ENCODE data around the gene TSC22D2.

Gene TSC22D2

DNA sequence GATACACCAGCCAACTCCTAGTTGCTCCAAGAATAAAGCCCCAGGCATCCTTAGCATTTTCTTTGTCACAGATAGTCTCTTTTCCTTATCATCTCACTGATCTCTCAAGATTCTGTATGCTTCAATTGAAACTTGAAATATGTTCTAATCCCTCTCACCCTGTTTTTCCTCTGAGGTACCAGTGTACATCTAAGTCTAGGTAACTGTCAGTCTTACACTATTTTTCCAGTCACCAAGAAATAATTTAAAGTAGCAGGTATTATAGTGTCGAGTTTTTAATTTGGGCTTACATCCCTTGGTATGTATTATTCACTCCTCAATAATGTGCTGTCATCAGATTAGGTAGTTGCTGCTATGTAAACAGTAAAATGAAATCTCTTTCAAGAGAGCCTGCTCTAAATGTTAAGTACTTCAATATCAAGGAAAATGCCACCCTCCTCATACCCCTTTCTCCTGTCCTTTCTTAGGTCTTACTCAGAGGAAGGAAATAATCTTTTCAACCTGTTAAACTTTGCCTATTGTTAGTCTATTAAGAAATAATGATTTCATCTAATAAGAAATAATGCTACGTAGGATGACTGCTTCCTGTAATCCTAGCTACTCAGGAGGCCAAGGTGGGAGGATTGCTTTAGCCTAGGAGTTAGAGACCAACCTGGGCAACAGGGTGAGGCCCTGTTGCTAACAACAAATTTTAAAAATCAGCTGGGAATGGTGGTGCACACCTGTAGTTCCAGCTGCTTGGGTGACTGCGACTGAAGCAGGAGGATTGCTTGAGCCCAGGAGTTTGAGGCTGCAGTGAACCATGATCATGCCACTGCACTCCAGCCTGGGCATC is 39.8 kb downstream of the TSC22D2 start:
- peaks cover 4% of the 10 kb centered on the region; the same call in 1 of the 2 replicates for H3K4me1 ChIP-seq (ENCODE audit: control insufficient read depth, insufficient read depth, low read length)
- no peak overlapping the region for H3K9ac ChIP-seq (ENCODE audit: low read length)
- no peaks in the 10 kb centered on the region for H3K9me3 ChIP-seq (ENCODE audit: control insufficient read depth, insufficient read depth, low read depth, low read length)
- H3K27me3 ChIP-seq (ENCODE audit: control insufficient read depth, insufficient read depth, low read length): no peaks in the 10 kb centered on the region
- peaks cover 1% of the 10 kb centered on the region; the same call in 1 of the 2 replicates for H3K36me3 ChIP-seq (ENCODE audit: control insufficient read depth, insufficient read depth, low read length)
- no peak overlapping the region for H3K4me3 ChIP-seq (ENCODE audit: low read depth, low read length)
- no peak overlapping the region for H3K27ac ChIP-seq (ENCODE audit: low read depth, low read length)

DNA sequence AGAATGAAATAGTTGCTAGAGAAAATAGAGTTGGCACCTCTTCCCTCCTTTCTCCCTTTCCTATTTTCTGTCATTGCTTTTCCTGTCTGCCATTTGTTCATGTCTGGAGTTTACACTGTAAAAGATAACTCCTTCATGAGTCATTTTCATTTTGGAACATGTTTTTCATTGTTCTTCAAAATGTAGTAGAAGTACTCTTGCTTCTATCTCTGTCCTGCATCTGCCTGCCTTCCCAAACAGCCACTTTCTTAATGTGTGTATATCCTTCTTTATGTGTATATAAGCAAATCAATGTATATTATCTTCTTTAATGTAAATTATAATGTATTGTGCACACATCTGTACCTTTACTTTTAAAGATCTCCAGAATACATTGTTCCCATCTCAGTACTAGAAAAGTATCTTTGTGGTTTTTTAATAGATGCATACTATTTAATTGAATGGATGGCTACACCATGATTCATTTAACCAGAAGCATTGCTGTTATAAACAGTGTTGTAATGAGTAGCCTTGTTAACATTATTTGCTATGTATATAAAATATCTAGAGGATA is 41.1 kb downstream of the TSC22D2 start:
- Histone ChIP-seq H3K4me1 (ENCODE audit: control insufficient read depth, insufficient read depth, low read length) (peaks cover 4% of the 10 kb centered on the region; the same call in 1 of the 2 replicates), H3K27me3 (ENCODE audit: control insufficient read depth, insufficient read depth, low read length) (no peaks in the 10 kb centered on the region), H3K9ac (ENCODE audit: low read length) (no peak overlapping the region), H3K36me3 (ENCODE audit: control insufficient read depth, insufficient read depth, low read length) (no peaks in the 10 kb centered on the region), H3K27ac (ENCODE audit: low read depth, low read length) (no peak overlapping the region), H3K9me3 (ENCODE audit: control insufficient read depth, insufficient read depth, low read depth, low read length) (no peaks in the 10 kb centered on the region), H3K4me3 (ENCODE audit: low read depth, low read length) (no peak overlapping the region)

DNA sequence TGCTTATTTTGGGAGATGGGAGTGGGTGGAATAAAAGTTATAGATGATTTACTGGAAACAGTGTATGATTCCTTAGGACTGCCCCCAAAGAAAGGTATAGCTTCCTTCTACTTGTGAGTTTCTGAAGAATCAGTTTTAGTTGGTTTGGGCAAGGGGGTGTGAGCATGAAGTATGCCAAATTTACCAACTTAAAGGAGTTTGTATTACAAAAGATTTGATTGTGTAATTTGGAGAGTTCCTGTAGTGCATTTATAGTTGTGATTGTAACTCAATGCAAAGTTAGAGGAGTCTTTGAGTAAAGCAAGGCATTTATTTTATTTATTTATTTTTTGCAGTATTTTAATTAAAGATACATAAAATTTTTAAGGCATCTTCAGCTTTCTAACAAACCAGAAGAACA is 42.8 kb downstream of the TSC22D2 start:
- Histone ChIP-seq H3K27ac (ENCODE audit: low read depth, low read length) (no peak overlapping the region), H3K4me3 (ENCODE audit: low read depth, low read length) (no peak overlapping the region), H3K4me1 (ENCODE audit: control insufficient read depth, insufficient read depth, low read length) (peaks cover 4% of the 10 kb centered on the region; the same call in 1 of the 2 replicates), H3K9ac (ENCODE audit: low read length) (no peak overlapping the region), H3K27me3 (ENCODE audit: control insufficient read depth, insufficient read depth, low read length) (no peaks in the 10 kb centered on the region), H3K36me3 (ENCODE audit: control insufficient read depth, insufficient read depth, low read length) (no peaks in the 10 kb centered on the region; the same call in 1 of the 2 replicates), H3K9me3 (ENCODE audit: control insufficient read depth, insufficient read depth, low read depth, low read length) (no peaks in the 10 kb centered on the region)

DNA sequence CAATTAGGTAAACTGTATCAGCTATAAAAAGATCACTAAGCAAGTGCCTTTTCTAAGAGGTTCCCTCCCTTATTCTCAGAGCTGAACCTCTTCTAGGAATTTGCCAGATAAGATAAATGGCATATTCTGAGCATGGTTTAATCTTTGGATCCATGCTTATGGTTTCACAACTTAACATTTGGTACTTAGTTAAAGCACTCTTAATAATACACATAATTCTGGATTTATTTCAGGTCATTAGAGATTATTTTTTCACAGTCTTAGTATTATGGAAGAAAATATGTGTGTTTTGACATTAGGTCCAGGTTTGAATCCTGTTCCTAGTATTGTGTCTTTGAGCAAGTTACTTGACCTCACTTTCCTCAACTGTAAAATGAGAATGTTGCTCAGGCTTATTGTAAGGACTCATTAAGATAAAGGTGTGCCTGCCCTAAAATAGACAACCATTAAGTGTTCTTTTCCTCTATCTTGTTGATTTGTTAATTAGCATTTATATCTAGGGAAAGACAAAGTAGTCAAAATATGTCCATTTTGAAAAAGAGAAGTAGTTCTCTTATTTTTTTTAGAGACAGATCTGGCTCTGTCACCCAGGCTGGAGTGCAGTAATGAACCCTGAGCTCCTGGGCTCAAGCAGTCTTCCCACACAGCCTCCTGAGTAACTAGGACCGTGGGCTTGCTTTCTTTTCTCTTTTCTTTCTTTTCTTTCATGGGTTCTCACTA is 43.4 kb downstream of the TSC22D2 start:
- H3K9ac ChIP-seq (ENCODE audit: low read length): no peak overlapping the region
- no peaks in the 10 kb centered on the region; the same call in 1 of the 2 replicates for H3K36me3 ChIP-seq (ENCODE audit: control insufficient read depth, insufficient read depth, low read length)
- H3K27ac ChIP-seq (ENCODE audit: low read depth, low read length): no peak overlapping the region
- peaks cover 4% of the 10 kb centered on the region; the same call in 1 of the 2 replicates for H3K4me1 ChIP-seq (ENCODE audit: control insufficient read depth, insufficient read depth, low read length)
- no peaks in the 10 kb centered on the region for H3K9me3 ChIP-seq (ENCODE audit: control insufficient read depth, insufficient read depth, low read depth, low read length)
- no peaks in the 10 kb centered on the region for H3K27me3 ChIP-seq (ENCODE audit: control insufficient read depth, insufficient read depth, low read length)
- H3K4me3 ChIP-seq (ENCODE audit: low read depth, low read length): no peak overlapping the region

DNA sequence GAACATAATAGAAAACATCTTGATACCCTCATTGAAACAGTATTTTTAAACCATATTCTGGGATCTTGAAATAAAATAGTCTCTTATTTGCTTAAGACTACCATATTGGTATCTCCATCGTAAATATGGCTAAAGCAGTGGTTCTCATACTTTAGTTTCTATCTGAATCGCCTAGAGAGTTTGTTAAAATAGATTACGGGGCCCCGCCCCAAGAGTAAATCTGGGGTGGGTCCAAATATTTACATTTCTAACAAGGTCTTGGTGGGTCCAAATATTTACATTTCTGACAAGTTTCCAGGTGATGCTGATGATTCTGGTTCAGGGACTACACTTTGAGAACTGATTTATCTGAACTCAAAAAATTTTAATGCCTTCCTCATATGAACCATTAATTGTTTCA is 45.3 kb downstream of the TSC22D2 start:
- Histone ChIP-seq H3K9me3 (ENCODE audit: control insufficient read depth, insufficient read depth, low read depth, low read length) (no peaks in the 10 kb centered on the region), H3K27ac (ENCODE audit: low read depth, low read length) (no peak overlapping the region), H3K9ac (ENCODE audit: low read length) (no peak overlapping the region), H3K36me3 (ENCODE audit: control insufficient read depth, insufficient read depth, low read length) (peaks cover 7% of the 10 kb centered on the region), H3K4me3 (ENCODE audit: low read depth, low read length) (no peak overlapping the region), H3K27me3 (ENCODE audit: control insufficient read depth, insufficient read depth, low read length) (no peaks in the 10 kb centered on the region), H3K4me1 (ENCODE audit: control insufficient read depth, insufficient read depth, low read length) (0 out of 2 replicates have a peak, but pooled peaks cover 4% of the 10 kb centered on the region)

DNA sequence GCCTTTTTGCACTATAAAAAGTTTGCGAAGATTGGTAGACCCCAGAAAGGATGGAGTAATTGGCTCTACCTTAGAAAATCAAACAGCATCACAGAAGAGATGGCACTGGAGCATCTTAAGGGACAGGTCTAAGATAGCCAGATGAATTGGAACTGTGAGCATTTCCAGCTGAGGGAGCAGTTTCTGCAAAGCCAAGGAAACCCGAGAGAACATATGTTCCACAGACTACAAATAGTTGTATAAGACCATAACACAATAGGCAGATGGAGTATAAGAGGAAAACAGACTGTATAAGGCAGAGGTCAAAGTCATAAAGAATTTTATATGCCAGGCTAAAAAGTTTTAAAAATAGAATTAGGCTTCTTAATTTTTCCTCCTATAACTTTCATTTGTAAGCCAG is 46.0 kb downstream of the TSC22D2 start:
- Histone ChIP-seq H3K36me3 (ENCODE audit: control insufficient read depth, insufficient read depth, low read length) (peaks cover 14% of the 10 kb centered on the region), H3K27ac (ENCODE audit: low read depth, low read length) (no peak overlapping the region), H3K27me3 (ENCODE audit: control insufficient read depth, insufficient read depth, low read length) (no peaks in the 10 kb centered on the region), H3K9ac (ENCODE audit: low read length) (no peak overlapping the region), H3K9me3 (ENCODE audit: control insufficient read depth, insufficient read depth, low read depth, low read length) (no peaks in the 10 kb centered on the region), H3K4me1 (ENCODE audit: control insufficient read depth, insufficient read depth, low read length) (0 out of 2 replicates have a peak, but pooled peaks cover 4% of the 10 kb centered on the region), H3K4me3 (ENCODE audit: low read depth, low read length) (no peak overlapping the region)

DNA sequence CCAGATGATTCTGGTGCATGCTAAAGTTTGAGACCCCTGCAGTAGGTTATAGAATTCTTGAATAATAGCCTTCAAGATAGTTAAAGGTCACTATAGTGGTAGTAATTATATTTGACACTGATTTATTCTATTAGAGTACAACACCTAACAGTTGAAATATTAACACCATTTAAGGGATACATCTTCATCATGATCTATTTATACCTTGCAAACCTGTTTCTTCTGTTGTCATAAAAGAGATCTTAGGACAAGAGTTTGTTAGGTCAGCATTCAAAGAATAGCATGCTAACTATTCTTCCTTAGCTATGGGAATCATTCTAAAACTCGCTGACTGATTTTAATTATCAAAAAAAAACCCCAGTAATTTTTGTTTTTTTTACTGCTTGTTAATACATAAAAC is 46.5 kb downstream of the TSC22D2 start:
- H3K4me3 ChIP-seq (ENCODE audit: low read depth, low read length): no peak overlapping the region
- H3K9me3 ChIP-seq (ENCODE audit: control insufficient read depth, insufficient read depth, low read depth, low read length): no peaks in the 10 kb centered on the region
- 0 out of 2 replicates have a peak, but pooled peaks cover 4% of the 10 kb centered on the region for H3K4me1 ChIP-seq (ENCODE audit: control insufficient read depth, insufficient read depth, low read length)
- H3K27me3 ChIP-seq (ENCODE audit: control insufficient read depth, insufficient read depth, low read length): no peaks in the 10 kb centered on the region
- H3K9ac ChIP-seq (ENCODE audit: low read length): no peak overlapping the region
- peaks cover 17% of the 10 kb centered on the region for H3K36me3 ChIP-seq (ENCODE audit: control insufficient read depth, insufficient read depth, low read length)
- no peak overlapping the region for H3K27ac ChIP-seq (ENCODE audit: low read depth, low read length)

DNA sequence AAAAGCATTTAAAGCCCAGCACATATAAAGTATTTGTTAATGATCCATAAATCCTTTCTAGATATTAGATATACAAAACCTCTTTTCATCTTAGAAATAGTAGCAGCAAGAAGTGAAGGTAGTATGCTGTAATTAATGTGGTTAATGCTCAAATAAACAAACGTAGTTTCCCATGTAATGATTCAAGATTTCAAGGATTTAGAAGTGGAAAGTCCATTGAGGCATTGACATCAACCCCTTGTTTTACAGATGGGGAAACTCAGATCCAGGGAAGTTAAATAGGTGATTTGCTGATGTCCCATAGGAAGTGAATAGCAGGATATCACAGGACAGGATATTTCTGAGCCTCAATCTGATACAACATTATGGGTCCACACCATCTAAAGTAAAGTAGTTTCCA is 47.2 kb downstream of the TSC22D2 start:
- H3K27me3 ChIP-seq (ENCODE audit: control insufficient read depth, insufficient read depth, low read length): no peaks in the 10 kb centered on the region
- H3K4me1 ChIP-seq (ENCODE audit: control insufficient read depth, insufficient read depth, low read length): 0 out of 2 replicates have a peak, but pooled peaks cover 4% of the 10 kb centered on the region
- H3K27ac ChIP-seq (ENCODE audit: low read depth, low read length): no peak overlapping the region
- no peak overlapping the region for H3K9ac ChIP-seq (ENCODE audit: low read length)
- H3K4me3 ChIP-seq (ENCODE audit: low read depth, low read length): no peak overlapping the region
- no peaks in the 10 kb centered on the region for H3K9me3 ChIP-seq (ENCODE audit: control insufficient read depth, insufficient read depth, low read depth, low read length)
- H3K36me3 ChIP-seq (ENCODE audit: control insufficient read depth, insufficient read depth, low read length): peaks cover 17% of the 10 kb centered on the region

DNA sequence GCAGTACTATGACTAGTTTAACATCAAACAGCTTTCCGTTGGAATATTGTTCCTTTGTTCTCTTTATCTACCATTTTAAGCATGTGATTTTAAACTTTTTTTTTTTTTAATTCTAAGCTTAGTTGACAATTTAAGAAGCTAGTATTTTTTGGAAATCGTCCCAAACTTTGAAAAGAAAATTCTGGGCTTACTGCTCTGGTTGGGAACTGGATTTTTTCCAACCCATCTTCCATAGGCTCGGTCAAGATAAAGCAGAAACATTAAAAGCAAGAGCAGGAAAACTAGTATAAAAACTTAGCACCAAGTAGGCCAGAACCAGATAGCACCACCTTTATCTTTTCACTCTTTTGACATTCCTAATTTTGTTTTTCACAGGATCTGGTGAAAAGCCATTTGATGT is 49.9 kb downstream of the TSC22D2 start:
- no peaks in the 10 kb centered on the region for H3K4me1 ChIP-seq (ENCODE audit: control insufficient read depth, insufficient read depth, low read length)
- no peaks in the 10 kb centered on the region for H3K9me3 ChIP-seq (ENCODE audit: control insufficient read depth, insufficient read depth, low read depth, low read length)
- H3K27ac ChIP-seq (ENCODE audit: low read depth, low read length): no peak overlapping the region
- H3K27me3 ChIP-seq (ENCODE audit: control insufficient read depth, insufficient read depth, low read length): no peaks in the 10 kb centered on the region
- no peak overlapping the region for H3K9ac ChIP-seq (ENCODE audit: low read length)
- H3K4me3 ChIP-seq (ENCODE audit: low read depth, low read length): no peak overlapping the region
- peaks cover 17% of the 10 kb centered on the region for H3K36me3 ChIP-seq (ENCODE audit: control insufficient read depth, insufficient read depth, low read length)

DNA sequence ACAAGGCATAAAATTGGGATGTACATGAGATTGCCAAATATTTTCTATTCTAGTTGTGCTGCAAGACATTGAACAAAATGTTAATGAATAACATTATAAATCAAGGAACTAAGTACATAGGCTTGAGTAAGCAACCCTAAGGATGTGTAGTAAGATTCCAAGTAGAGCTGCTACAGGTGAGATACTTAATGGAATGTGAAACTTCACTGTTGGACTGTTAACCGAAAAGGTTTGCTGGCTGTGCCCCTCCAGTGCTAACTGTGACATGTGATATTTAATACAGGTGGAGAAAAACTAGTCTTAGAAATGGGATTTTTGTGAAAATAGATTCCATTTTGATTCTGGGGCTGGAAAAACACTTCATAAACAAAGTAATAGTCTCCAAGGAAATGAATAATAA is 52.4 kb downstream of the TSC22D2 start:
- Histone ChIP-seq H3K27me3 (ENCODE audit: control insufficient read depth, insufficient read depth, low read length) (no peaks in the 10 kb centered on the region), H3K36me3 (ENCODE audit: control insufficient read depth, insufficient read depth, low read length) (peaks cover 17% of the 10 kb centered on the region), H3K27ac (ENCODE audit: low read depth, low read length) (no peak overlapping the region)

DNA sequence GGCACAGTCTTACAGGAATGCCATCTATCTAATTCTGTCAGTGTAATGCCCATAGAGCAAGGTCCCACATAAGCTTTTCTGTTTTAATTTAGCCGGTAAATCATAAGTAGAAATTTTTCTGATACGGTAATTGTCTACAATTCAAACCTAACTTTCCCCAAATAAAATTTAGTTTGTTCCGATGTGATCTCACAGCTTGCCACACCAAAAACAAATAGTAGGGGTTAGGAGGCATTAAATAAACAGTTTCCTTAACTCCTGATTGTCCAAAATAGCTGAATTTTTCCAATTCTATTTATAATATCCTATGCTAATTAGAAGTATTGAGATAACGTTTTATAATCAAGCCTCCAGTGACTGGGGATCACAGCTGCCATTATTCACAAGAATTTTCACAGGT is 53.3 kb downstream of the TSC22D2 start:
- Histone ChIP-seq H3K27me3 (ENCODE audit: control insufficient read depth, insufficient read depth, low read length) (no peaks in the 10 kb centered on the region), H3K9me3 (ENCODE audit: control insufficient read depth, insufficient read depth, low read depth, low read length) (no peaks in the 10 kb centered on the region), H3K9ac (ENCODE audit: low read length) (no peak overlapping the region), H3K4me3 (ENCODE audit: low read depth, low read length) (no peak overlapping the region), H3K4me1 (ENCODE audit: control insufficient read depth, insufficient read depth, low read length) (no peaks in the 10 kb centered on the region), H3K27ac (ENCODE audit: low read depth, low read length) (no peak overlapping the region), H3K36me3 (ENCODE audit: control insufficient read depth, insufficient read depth, low read length) (peaks cover 17% of the 10 kb centered on the region)

More for the DNA sequence above, 52.4 kb downstream of the TSC22D2 start:
- Histone ChIP-seq H3K9ac (ENCODE audit: low read length) (no peak overlapping the region), H3K9me3 (ENCODE audit: control insufficient read depth, insufficient read depth, low read depth, low read length) (no peaks in the 10 kb centered on the region), H3K4me1 (ENCODE audit: control insufficient read depth, insufficient read depth, low read length) (no peaks in the 10 kb centered on the region), H3K4me3 (ENCODE audit: low read depth, low read length) (no peak overlapping the region)
